Measurements from ENCODE around the gene MTMR12. TPM values are rescaled to one million over a fixed set of nuclear protein-coding genes. Genes with fewer than 3 reads are reported as not detected.
A peak's percentile ranks its signal among the peaks of the same experiment; 100 is the strongest.

Gene MTMR12
- total and polyA plus RNA-seq, 2 experiments from 2014 or later = 18.3 to 51.6 TPM

- H3K27me3 Mint-ChIP-seq (ENCODE audit: insufficient read depth, low read depth, poor library complexity) = peaks cover 8% of the 10 kb centered on the region
- no peak overlapping the region for H3K4me3 Mint-ChIP-seq
- Histone ChIP-seq H4K20me1 (replicated peaks; ENCODE audit: insufficient read depth) (no peaks in the 10 kb centered on the region), H3K4me1 (ENCODE audit: insufficient read depth) (no peaks in the 10 kb centered on the region), H3K4me3 (no peak overlapping the region), H3K79me2 (replicated peaks; ENCODE audit: insufficient read depth) (no peaks in the 10 kb centered on the region), H3F3A (replicated peaks; ENCODE audit: low read depth) (no peaks in the 10 kb centered on the region), H3K4me2 (no peak overlapping the region), H3K9me2 (ENCODE audit: insufficient read depth) (no peaks in the 10 kb centered on the region), H3K27ac (ENCODE audit: low read depth) (no peak overlapping the region), H2AFZ (peak overlapping the region; percentile 96; the same call in 1 of the 2 replicates), H3K27me3 (ENCODE audit: insufficient read depth) (no peaks in the 10 kb centered on the region), H3K36me3 (ENCODE audit: insufficient read depth) (no peaks in the 10 kb centered on the region)
- DNase-seq (ENCODE audit: low spot score) (peak; percentile 71), ATAC-seq (peak; percentile 73)
- no peaks in the 10 kb centered on the region; the same call in 2 of the 3 replicates for H3K36me3 Mint-ChIP-seq (ENCODE audit: low read depth)
- no peak overlapping the region for H3K27ac Mint-ChIP-seq
- TF ChIP-seq POLR2AphosphoS5 (IDR thresholded peaks at IDR 0.05; ENCODE audit: low read depth) (no peak), REST (IDR thresholded peaks at IDR 0.05; ENCODE audit: unreplicated experiment) (no peak), CTCF (conservative IDR thresholded peaks at IDR 0.05; ENCODE audit: low read depth in 2 of 2) (peak; percentile 50 to 54), ZNF462 (CRISPR knock-in tag; IDR thresholded peaks at IDR 0.05) (no peak), NANOG (IDR thresholded peaks at IDR 0.05; ENCODE audit: borderline replicate concordance) (no peak), ZNF331 (CRISPR knock-in tag; IDR thresholded peaks at IDR 0.05; ENCODE audit: low read depth) (no peak), EZH2phosphoT487 (IDR thresholded peaks at IDR 0.05; ENCODE audit: unreplicated experiment) (no peak), STAT1 (IDR thresholded peaks at IDR 0.05; ENCODE audit: unreplicated experiment) (no peak)
- H3K9me3 Mint-ChIP-seq = peaks cover 5% of the 10 kb centered on the region; the same call in 2 of the 3 replicates
- peaks cover 2% of the 10 kb centered on the region; the same call in 1 of the 3 replicates for H3K4me1 Mint-ChIP-seq
Measured at GRCh38 chr5:32323741-32324140, 11.0 kb upstream of the MTMR12 start.

Data from GM23338 (cell line).